ENCODE data around the gene PPTC7.
A peak's percentile ranks its signal among the peaks of the same experiment; 100 is the strongest.
"Not testable (repeated sequence)": the region's sequence is repeated elsewhere in the genome, so short reads cannot be mapped to it uniquely, and the experiment has no call there.

The PPTC7 gene

GRCh38 chr12:110561471-110562201, 21.5 kb downstream of the PPTC7 start:
- DNase-seq (ENCODE audit: low spot score), result no peak

DNA sequence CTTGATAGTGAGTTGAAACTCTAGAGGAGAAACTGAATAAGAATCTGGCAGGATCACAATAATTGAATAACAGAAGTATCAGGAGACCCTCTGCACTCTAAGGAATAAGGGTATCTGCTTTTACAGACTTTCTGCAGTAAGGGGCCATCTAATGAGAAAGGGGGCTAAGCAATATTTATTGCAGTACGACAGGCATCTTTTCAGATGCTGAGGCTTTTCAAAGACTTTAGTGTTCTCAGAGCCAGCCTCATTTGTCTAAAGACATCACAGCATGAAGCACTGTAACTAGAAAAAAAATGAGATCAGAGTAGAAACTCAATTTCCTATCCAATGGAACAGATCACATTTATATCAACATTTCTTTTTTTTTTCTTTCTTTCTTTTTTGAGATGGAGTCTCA, 22.2 kb downstream of the PPTC7 start:
- DNase-seq (ENCODE audit: low spot score), result no peak

DNA sequence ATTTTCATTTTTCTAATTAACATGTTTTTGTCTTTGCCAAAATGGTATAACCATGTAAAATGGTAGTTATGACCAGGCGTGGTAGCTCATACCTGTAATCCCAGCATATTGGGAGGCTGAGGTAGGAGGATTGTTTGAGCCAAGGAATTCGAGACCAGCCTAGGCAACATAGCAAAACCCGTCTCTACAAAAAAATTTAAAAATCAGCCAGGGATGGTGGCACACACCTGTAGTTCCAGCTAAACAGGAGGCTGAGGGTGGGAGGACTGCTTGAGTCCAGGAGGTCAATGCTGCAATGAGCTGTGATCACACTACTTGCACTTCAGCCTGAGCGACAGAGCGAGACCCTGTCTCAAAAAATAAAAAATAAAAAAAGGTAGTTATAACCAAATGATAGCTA, 23.1 kb downstream of the PPTC7 start:
- no peak for DNase-seq (ENCODE audit: low spot score)

GRCh38 chr12:110558945-110559344, 24.2 kb downstream of the PPTC7 start:
- not testable (repeated sequence) for DNase-seq (ENCODE audit: low spot score)

DNA sequence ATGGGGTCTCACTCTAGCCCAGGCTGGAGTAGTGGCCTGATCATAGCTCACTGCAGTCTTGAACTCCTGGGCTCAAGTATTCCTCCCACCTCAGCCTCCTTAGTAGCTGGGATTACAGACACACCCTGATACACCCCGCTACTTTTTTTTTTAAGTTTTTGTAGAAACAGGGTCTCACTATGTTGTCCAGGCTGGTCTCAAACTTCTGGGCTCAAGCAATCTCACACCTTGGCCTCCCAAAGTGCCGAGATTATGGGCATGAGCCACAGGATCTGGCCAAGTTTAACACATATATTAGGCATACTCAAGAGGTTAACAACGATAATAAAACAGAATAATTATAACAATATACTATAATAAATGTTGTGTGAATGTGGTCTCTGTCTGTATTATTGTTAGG, 25.8 kb downstream of the PPTC7 start:
- DNase-seq (ENCODE audit: low spot score), result no peak

DNA sequence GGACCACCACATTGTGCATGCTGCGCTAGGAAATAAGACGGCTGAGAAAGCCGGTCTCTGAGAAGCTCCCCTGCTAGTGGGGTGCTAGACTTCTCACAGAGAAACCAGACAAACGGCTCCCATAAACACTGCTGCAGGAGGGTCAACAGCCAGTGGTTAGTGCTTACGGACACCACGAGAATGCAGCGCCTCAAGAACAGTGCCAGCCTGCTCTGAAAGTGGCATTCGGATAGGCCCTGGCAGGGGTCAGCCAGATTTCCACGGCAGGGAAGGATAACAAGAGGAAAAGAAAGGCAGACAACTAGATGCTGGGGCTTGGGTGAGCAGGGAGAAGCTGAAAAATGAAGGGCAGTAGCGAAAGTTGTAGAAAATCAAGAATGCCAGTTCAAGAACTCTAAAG, 26.4 kb downstream of the PPTC7 start:
- DNase-seq (ENCODE audit: low spot score), result no peak

DNA sequence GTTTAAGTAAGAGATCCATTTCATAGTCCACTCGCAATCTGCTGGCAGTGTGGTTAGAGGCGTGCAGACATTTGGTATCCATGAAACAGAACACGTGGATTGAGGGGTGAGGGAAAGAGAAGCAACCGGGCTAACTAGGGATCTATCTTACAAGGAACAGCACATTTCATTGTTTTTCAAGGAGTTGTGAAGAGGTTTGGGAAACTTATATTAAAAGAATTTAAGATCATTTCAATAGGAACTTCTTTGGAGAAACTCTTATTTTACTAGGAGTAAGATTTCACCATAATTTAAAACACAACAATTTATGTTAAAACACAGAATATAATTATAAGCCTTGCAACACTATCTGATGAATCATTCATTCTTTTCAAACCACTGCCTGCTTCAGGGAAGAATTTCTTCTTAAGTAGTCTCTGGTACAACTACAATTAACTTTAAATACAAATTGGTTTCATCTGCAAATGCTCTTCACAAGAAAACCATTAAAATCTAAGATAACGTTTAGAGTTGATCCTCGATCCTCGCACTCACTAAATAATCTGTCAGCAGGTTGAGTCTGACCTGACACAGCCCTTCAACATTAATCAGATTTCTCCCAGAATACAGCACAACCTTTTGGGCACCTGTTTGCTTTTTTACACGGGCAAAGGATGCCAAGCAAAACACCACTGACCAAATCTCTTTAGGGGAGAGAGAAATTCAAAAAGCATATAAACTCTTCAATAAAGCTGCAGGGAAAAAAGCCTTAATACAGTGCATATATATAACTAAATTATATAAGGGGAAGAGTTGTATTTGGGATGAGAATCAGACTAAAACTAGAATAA, 27.3 kb downstream of the PPTC7 start:
- no peak for DNase-seq (ENCODE audit: low spot score)

- no peak for DNase-seq (ENCODE audit: low spot score)
Measured at GRCh38 chr12:110554184-110554583, 28.9 kb downstream of the PPTC7 start.

- no peak for DNase-seq (ENCODE audit: low spot score)
Measured at GRCh38 chr12:110550981-110551380, 32.1 kb downstream of the PPTC7 start.

DNA sequence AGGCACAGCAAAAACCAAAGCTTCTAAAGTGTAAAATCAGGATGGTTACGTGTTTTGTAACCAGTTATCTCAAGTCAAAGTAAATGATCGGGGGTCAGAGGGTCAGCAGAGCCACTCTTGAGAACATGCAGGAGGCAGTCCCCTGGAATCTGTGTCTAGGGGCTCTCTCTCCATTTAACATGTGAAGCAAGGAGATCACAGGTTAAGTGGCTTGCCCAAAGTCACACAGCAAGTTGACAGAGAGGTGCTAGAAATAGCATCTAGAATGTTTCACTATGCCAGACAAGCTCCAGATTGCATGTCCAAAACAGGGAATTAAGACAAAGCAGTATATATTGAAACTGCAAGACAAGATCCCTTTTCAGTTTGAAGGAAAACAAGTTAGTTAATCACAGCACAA, 33.4 kb downstream of the PPTC7 start:
- DNase-seq (ENCODE audit: low spot score), result no peak

GRCh38 chr12:110548678-110549077, 34.4 kb downstream of the PPTC7 start:
- no peak for DNase-seq (ENCODE audit: low spot score)

DNA sequence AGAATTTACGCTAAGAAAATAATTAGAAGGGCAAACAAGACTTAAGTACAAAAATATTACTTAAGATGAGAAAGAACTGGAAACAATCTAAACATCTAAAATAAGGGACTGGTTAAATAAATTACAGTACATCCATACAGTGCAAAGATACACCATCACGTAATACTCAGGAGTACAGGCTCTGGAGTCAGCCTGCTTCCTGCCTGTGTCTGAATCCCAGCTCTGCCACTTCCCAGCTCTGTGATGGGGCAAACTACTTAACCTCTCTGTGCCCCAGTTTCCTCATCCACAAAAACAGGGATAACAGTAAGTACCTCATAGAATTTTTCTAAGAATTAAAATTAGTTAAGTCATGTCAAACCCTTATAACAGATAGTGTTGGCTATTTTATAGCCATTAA, 36.0 kb downstream of the PPTC7 start:
- DNase-seq (ENCODE audit: low spot score), result no peak

- no peak for DNase-seq (ENCODE audit: low spot score)
Measured at GRCh38 chr12:110546339-110546738, 36.8 kb downstream of the PPTC7 start.

DNA sequence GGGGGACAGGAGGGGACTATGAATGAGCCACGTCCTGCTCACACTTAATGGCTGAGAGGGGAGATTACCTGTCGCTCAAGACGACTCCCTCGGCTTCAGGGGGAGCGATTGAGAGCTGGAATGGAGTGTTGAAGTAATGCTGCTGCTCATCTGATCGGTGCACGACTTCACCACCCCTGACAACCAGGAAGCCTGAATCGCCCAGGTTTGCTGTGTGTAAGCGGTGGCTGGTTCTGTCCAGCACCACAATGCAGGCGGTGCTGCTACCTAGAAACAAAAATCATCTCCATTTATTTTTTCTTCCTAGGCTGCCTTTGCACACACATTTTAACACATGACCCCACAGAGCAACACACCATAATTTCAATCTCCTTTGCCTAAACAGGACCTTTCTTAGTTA, 37.3 kb downstream of the PPTC7 start:
- no peak for DNase-seq (ENCODE audit: low spot score)

DNA sequence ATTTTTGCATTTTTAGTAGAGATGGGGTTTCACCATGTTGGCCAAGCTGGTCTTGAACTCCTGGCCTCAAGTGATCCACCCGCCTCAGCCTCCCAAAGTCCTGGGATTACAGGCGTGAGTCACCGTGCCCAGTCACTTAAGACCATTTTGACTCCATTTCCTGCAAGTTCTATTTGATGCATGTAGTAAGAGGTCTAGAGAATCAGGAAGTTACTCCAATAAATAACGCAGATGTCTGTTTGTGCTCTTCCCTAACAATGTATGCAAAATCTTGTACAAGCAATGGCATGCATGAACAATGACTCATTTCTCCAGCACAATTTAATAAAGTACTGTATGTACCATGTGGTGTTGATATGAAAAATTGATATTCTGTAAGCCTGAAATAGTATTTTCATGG, 37.9 kb downstream of the PPTC7 start:
- DNase-seq (ENCODE audit: low spot score), result not testable (repeated sequence)

GRCh38 chr12:110543965-110544364, 39.2 kb downstream of the PPTC7 start:
- DNase-seq (ENCODE audit: low spot score), result no peak

DNA sequence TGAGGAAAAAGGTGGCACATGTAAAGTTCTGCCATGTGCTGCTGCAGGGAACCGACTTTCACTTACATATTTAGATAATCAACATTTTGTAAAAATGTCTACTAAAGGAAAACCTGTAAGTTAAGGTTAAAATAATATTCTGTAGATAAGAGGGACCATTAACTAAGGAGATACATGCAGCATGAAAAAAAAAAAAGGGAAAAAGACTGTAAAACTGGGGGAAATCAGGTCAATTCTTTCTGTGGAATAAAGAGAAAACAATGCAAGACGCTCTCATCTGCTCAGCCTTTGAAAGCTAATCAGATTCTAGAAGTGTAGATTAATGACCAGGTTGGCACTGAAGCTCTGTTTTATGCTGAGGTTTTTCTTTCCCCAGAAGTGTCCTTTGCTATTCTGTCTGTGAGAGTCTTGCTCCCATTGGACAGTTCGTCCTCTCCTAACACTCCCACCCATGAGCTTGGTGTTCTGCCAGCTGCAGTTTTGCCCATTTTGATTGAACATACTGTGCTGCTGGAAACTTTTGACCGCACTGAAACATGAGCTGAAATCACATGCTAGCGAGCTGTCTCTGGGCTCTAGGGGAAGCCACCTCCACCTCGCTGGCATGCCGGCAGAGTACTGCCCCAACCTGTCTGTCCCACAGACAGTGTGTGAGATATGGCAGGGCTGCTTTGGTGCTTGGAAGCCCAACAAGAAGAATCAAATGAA, 39.7 kb downstream of the PPTC7 start:
- DNase-seq (ENCODE audit: low spot score), result peak; percentile 29

GRCh38 chr12:110540048-110540447, 43.1 kb downstream of the PPTC7 start:
- DNase-seq (ENCODE audit: low spot score), result no peak

GRCh38 chr12:110538869-110539622, 44.1 kb downstream of the PPTC7 start:
- no peak for DNase-seq (ENCODE audit: low spot score)

GRCh38 chr12:110537605-110538409, 45.3 kb downstream of the PPTC7 start:
- DNase-seq (ENCODE audit: low spot score), result peak; percentile 34

Data from iPS-NIHi11 (cell line).